ENCODE measurements around the gene NCK2.

Gene NCK2

GRCh38 chr2:105827351-105828096 is 82.8 kb downstream of the NCK2 start:
- peak; percentile 75 for DNase-seq
- in situ Hi-C loops (cut with MboI; ENCODE audit: low pct_unique_long_range_greater_than_20kb, low sequenced_read_pairs), result no loop called here

- DNase-seq, result no peak
- in situ Hi-C loops (cut with MboI; ENCODE audit: low pct_unique_long_range_greater_than_20kb, low sequenced_read_pairs), result no loop called here
Observed at GRCh38 chr2:105828558-105828957, 83.8 kb downstream of the NCK2 start.

GRCh38 chr2:105834931-105835330 is 90.2 kb downstream of the NCK2 start:
- in situ Hi-C loops (cut with MboI; ENCODE audit: low pct_unique_long_range_greater_than_20kb, low sequenced_read_pairs), result no loop called here
- peak; percentile 84 for DNase-seq

GRCh38 chr2:105836341-105836740 is 91.6 kb downstream of the NCK2 start:
- in situ Hi-C loops (cut with MboI; ENCODE audit: low pct_unique_long_range_greater_than_20kb, low sequenced_read_pairs), result no loop called here
- no peak for DNase-seq

- no peak for DNase-seq
- in situ Hi-C loops (cut with MboI; ENCODE audit: low pct_unique_long_range_greater_than_20kb, low sequenced_read_pairs), result no loop called here
Observed at GRCh38 chr2:105836840-105837692, 92.4 kb downstream of the NCK2 start.

- no peak for DNase-seq
- in situ Hi-C loops (cut with MboI; ENCODE audit: low pct_unique_long_range_greater_than_20kb, low sequenced_read_pairs), result no loop called here
Observed at GRCh38 chr2:105839793-105840192, 95.1 kb downstream of the NCK2 start.

GRCh38 chr2:105840933-105841332 is 96.2 kb downstream of the NCK2 start:
- in situ Hi-C loops (cut with MboI; ENCODE audit: low pct_unique_long_range_greater_than_20kb, low sequenced_read_pairs), result no loop called here
- no peak for DNase-seq

GRCh38 chr2:105841551-105841950 is 96.8 kb downstream of the NCK2 start:
- in situ Hi-C loops (cut with MboI; ENCODE audit: low pct_unique_long_range_greater_than_20kb, low sequenced_read_pairs), result no loop called here
- DNase-seq, result no peak

- in situ Hi-C loops (cut with MboI; ENCODE audit: low pct_unique_long_range_greater_than_20kb, low sequenced_read_pairs), result no loop called here
- DNase-seq, result no peak
Observed at GRCh38 chr2:105842555-105842954, 97.8 kb downstream of the NCK2 start.

- in situ Hi-C loops (cut with MboI; ENCODE audit: low pct_unique_long_range_greater_than_20kb, low sequenced_read_pairs), result no loop called here
- peak; percentile 32 for DNase-seq
Observed at GRCh38 chr2:105843476-105844374, 99.0 kb downstream of the NCK2 start.

GRCh38 chr2:105845976-105846375 is 101.3 kb downstream of the NCK2 start:
- in situ Hi-C loops (cut with MboI; ENCODE audit: low pct_unique_long_range_greater_than_20kb, low sequenced_read_pairs), result no loop called here
- DNase-seq, result no peak

GRCh38 chr2:105847056-105847455 is 102.3 kb downstream of the NCK2 start:
- DNase-seq, result no peak
- in situ Hi-C loops (cut with MboI; ENCODE audit: low pct_unique_long_range_greater_than_20kb, low sequenced_read_pairs), result no loop called here

- in situ Hi-C loops (cut with MboI; ENCODE audit: low pct_unique_long_range_greater_than_20kb, low sequenced_read_pairs), result no loop called here
Observed at GRCh38 chr2:105848367-105848766, 103.7 kb downstream of the NCK2 start.

GRCh38 chr2:105849431-105850179 is 104.9 kb downstream of the NCK2 start:
- in situ Hi-C loops (cut with MboI; ENCODE audit: low pct_unique_long_range_greater_than_20kb, low sequenced_read_pairs), result no loop called here
- no peak for DNase-seq

More at GRCh38 chr2:105848367-105848766, 103.7 kb downstream of the NCK2 start:
- no peak for DNase-seq

GRCh38 chr2:105852066-105852465 is 107.4 kb downstream of the NCK2 start:
- no peak for DNase-seq
- in situ Hi-C loops (cut with MboI; ENCODE audit: low pct_unique_long_range_greater_than_20kb, low sequenced_read_pairs), result no loop called here

- in situ Hi-C loops (cut with MboI; ENCODE audit: low pct_unique_long_range_greater_than_20kb, low sequenced_read_pairs), result no loop called here
- DNase-seq, result no peak
Observed at GRCh38 chr2:105853354-105854088, 108.8 kb downstream of the NCK2 start.

- in situ Hi-C loops (cut with MboI; ENCODE audit: low pct_unique_long_range_greater_than_20kb, low sequenced_read_pairs), result no loop called here
- DNase-seq, result no peak
Observed at GRCh38 chr2:105854972-105855371, 110.3 kb downstream of the NCK2 start.

- in situ Hi-C loops (cut with MboI; ENCODE audit: low pct_unique_long_range_greater_than_20kb, low sequenced_read_pairs), result no loop called here
- no peak for DNase-seq
Observed at GRCh38 chr2:105856581-105856980, 111.9 kb downstream of the NCK2 start.

Data from KBM-7 (cell line).